B cell (primary cell): Measurements from ENCODE around the gene AAK1.

Experiments
- EZH2 ChIP-seq: IDR thresholded peaks from 2 replicates; pipeline ENCODE4 v1.6.1; 2012; ENCODE audit warnings: borderline replicate concordance, low read depth, mild to moderate bottlenecking, moderate library complexity, low read length; ENCODE audit not compliant: insufficient read depth, poor library complexity, severe bottlenecking
- TF ChIP-seq, protein P1 (sequence below): fragments of 200-600 bp; IDR thresholded peaks from one replicate; pipeline ENCODE4 v1.8.0; 2022; ENCODE audit warnings: antibody characterized with exemption, mild to moderate bottlenecking

GRCh38 chr2:69669666-69670065 lies 26.1 kb upstream of the AAK1 start:
- TF ChIP-seq, protein P1, sequence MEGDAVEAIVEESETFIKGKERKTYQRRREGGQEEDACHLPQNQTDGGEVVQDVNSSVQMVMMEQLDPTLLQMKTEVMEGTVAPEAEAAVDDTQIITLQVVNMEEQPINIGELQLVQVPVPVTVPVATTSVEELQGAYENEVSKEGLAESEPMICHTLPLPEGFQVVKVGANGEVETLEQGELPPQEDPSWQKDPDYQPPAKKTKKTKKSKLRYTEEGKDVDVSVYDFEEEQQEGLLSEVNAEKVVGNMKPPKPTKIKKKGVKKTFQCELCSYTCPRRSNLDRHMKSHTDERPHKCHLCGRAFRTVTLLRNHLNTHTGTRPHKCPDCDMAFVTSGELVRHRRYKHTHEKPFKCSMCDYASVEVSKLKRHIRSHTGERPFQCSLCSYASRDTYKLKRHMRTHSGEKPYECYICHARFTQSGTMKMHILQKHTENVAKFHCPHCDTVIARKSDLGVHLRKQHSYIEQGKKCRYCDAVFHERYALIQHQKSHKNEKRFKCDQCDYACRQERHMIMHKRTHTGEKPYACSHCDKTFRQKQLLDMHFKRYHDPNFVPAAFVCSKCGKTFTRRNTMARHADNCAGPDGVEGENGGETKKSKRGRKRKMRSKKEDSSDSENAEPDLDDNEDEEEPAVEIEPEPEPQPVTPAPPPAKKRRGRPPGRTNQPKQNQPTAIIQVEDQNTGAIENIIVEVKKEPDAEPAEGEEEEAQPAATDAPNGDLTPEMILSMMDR: no peak
- TF ChIP-seq EZH2: no peak
